Astrocyte of the cerebellum (primary cell): ENCODE measurements around the gene HDAC4.

Source experiments
- DNase-seq: peaks from one replicate; pipeline ENCODE4 v3.0.0-alpha.2; 2011; ENCODE audit warnings: low read depth
- H3K4me3 ChIP-seq: 2 replicates; pipeline ENCODE4 v1.5.1; 2011; ENCODE audit warnings: mild to moderate bottlenecking, low read depth, low read length, moderate library complexity
- in situ Hi-C: cut with HindIII; loops from 2 replicates; pipeline ENCODE4 v1.10.0; 2017; ENCODE audit warnings: low sequenced_read_pairs
- TF ChIP-seq, protein P1 (sequence below): IDR thresholded peaks from 2 replicates; pipeline ENCODE4 v1.5.1; 2012; ENCODE audit warnings: low read length, low read depth, moderate library complexity, mild to moderate bottlenecking; ENCODE audit errors: missing control alignments

The HDAC4 gene

DNA sequence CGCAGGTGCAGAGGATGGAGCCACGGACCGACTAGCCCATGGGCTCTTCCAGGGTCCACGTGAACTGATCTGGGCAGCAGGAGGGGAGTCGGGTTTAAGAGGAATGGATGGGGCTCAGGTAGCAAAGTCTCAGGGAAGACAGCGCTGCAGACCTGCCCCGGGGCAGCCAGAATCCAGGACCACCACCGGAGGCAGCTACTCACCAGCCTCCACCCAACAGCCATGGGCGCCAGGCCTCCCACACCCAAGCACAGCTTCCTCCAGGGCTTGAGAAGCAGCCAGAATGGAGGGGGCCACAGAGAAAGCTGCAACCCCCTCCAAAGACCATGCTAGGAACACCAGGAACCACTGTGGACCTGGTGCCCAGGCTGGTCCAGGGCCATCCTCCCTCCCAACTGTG, 388.6 kb downstream of the HDAC4 start:
- in situ Hi-C loops, result no loop called here
- TF ChIP-seq, protein P1, sequence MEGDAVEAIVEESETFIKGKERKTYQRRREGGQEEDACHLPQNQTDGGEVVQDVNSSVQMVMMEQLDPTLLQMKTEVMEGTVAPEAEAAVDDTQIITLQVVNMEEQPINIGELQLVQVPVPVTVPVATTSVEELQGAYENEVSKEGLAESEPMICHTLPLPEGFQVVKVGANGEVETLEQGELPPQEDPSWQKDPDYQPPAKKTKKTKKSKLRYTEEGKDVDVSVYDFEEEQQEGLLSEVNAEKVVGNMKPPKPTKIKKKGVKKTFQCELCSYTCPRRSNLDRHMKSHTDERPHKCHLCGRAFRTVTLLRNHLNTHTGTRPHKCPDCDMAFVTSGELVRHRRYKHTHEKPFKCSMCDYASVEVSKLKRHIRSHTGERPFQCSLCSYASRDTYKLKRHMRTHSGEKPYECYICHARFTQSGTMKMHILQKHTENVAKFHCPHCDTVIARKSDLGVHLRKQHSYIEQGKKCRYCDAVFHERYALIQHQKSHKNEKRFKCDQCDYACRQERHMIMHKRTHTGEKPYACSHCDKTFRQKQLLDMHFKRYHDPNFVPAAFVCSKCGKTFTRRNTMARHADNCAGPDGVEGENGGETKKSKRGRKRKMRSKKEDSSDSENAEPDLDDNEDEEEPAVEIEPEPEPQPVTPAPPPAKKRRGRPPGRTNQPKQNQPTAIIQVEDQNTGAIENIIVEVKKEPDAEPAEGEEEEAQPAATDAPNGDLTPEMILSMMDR, result no peak
- DNase-seq, result no peak

GRCh38 chr2:239009589-239009961, 391.2 kb downstream of the HDAC4 start:
- TF ChIP-seq, protein P1, result no peak

More for the DNA sequence above, 388.6 kb downstream of the HDAC4 start:
- no peak overlapping the region for H3K4me3 ChIP-seq

DNA sequence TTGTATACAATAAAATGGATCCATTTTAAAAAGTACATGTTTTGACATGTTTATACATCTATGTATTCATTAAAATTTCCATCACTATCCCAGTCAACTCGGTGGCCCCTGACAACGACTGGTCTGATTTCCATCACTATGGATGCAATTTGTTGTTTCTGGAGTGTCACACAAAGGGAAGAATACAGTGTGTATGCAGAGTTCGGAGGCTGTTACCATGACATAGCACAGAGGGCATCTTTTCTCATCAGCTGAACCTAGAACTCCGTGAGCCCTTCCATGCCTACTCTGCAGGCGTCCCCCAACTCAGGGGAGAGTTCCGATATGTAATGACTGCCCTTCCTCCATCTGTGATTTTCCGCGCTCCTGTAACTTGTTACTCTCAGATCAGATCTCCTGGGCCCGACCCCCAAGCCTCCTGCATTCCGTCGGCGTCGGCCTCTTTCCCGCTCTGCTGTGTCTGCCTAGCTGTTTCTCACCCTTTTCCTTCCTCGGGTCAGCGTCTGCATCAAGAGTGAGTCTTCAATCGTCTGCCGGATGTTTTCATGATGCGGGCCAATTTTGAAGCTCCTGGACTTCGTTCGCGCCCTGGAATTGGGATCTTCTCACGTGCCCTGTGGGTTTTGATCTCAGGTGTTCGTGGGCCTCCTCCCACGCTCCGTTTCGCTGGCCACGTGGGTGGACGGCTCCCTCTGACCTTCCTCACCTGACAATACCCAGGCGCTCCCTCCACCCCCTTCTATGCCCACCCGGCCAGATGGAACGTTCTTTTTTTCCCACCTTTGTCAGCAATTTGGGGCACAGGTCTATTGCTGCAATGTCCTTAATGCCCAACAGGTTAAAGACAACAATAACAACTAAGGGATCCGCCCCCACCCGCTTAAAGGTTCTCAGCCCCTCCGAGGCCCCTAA, 391.9 kb downstream of the HDAC4 start:
- DNase-seq, result no peak

More at GRCh38 chr2:239009589-239009961, 391.2 kb downstream of the HDAC4 start:
- in situ Hi-C loops, result no loop called here
- H3K4me3 ChIP-seq, result no peak overlapping the region
- DNase-seq, result no peak

GRCh38 chr2:239008004-239008403, 392.8 kb downstream of the HDAC4 start:
- no peak for DNase-seq
- TF ChIP-seq, protein P1, result no peak
- no peak overlapping the region for H3K4me3 ChIP-seq
- in situ Hi-C loops, result no loop called here

More for the DNA sequence above, 391.9 kb downstream of the HDAC4 start:
- in situ Hi-C loops, result no loop called here
- H3K4me3 ChIP-seq, result no peak overlapping the region
- TF ChIP-seq, protein P1, result no peak

DNA sequence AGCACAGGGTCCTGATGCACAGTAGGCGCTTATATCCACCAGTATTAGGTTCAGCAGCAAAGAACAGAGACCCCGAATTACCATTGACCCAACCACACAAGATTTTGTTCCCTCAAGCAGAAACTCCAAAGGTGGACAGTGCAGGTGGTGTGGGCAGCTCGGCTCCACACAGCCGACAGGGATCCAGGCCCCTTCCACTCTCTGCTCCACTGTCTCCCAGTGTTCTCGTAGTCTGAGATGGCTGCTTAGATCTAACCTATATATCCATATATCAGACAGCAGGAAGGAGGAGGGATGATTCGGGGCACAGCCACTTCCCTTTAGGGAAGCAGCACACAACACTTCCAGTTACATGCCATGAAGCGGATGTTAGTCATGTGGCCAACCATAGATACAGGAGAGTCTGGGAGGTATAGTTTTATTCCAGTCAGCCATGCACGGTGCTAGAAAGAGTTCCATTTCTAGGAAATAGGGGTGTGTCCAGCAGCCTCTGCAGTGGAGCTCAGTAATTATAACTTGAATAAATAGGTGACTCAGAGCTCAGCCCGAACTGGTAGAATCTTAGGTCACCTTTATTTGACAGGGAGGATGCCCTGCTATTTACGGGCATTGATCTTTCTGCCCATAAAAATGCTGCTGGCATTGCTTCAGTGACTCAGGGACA, 394.1 kb downstream of the HDAC4 start:
- in situ Hi-C loops, result no loop called here
- H3K4me3 ChIP-seq, result no peak overlapping the region
- TF ChIP-seq, protein P1, result no peak
- no peak for DNase-seq

GRCh38 chr2:239005586-239005985, 395.2 kb downstream of the HDAC4 start:
- in situ Hi-C loops, result no loop called here

More at GRCh38 chr2:239005586-239005985, 395.2 kb downstream of the HDAC4 start:
- TF ChIP-seq, protein P1, result no peak
- DNase-seq, result no peak
- no peak overlapping the region for H3K4me3 ChIP-seq
